Left forelimb (tissue), 1 donor: ENCODE results near the gene EVL.

ENCODE experiments used
- DNase-seq: peaks from one replicate; pipeline ENCODE4 v3.0.0-alpha.2; 2018; ENCODE audit warnings: low spot score

EVL gene

DNA sequence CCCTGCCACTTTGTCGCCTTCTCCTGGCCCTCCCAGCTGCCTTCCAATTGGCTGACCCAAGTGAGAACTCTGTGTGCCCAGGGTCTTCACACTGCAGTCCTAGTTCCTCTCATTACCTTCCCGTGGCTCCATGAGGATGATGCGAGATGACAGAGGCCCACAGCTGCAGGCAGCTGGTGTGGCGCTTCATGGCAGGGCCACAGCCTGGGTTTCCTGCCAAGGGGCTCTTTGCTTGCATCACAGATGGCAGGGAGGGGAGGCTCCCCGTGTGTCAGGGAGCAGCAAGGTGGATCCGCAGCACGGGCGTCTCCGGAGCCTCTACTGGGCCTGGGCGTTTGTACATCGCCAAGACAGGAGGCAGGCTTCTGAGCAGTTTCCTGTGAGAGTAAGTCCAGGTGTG, 65.3 kb downstream of the EVL start:
- DNase-seq = no peak

DNA sequence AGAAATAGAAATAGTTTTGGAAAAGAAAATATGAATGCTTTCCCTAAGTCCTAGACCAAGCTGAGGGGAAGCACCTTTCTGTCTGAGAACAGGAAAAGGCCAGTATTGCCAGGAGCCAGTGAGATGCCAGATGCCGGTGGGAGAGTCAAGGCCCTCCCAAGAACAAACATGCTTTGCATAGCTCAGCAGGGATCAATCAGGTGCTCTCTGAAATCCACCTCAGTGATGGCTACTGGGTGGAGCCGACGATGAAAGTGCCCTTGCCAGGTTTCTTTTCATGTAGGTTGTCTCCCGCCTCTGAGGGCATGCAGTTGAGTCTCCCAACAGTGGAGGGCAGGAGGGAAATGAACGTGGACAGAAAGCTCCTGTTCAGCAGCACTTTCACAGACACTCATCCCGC, 66.0 kb downstream of the EVL start:
- no peak for DNase-seq

DNA sequence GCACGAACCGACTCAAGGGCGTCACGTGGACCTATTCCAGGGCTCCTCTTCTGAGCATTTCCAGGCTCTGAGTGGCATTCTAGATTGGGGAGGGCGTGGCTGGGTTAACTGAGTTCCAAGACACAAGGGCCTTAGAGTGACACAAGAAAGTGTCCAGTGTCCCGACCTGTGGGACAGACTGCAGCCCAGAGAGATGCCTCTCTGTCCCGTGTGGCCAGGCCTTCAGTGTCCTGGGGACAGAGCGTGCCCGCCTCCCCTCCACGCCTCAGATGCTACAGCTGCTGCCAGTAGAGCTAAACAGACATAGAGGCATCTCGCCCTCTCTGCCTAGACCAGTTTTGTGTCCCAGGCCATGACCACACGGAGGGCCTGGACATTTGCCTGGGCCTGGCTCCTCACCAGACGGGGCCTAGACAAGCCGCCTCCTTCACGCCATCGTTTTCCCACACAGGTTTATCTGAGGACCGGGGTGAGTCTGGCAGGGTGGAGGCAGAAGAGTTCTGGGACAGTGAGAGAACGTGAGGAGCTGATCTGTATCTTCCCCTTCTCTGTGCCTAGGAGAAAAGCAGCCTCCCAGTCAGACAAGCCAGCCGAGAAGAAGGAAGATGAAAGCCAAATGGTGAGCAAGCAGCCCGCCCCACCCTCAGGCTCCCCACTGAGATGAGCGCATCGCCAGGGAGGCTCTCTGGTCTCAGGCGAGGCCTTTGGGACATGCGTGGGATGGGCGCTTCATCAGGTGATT, 67.1 kb downstream of the EVL start:
- DNase-seq = no peak

DNA sequence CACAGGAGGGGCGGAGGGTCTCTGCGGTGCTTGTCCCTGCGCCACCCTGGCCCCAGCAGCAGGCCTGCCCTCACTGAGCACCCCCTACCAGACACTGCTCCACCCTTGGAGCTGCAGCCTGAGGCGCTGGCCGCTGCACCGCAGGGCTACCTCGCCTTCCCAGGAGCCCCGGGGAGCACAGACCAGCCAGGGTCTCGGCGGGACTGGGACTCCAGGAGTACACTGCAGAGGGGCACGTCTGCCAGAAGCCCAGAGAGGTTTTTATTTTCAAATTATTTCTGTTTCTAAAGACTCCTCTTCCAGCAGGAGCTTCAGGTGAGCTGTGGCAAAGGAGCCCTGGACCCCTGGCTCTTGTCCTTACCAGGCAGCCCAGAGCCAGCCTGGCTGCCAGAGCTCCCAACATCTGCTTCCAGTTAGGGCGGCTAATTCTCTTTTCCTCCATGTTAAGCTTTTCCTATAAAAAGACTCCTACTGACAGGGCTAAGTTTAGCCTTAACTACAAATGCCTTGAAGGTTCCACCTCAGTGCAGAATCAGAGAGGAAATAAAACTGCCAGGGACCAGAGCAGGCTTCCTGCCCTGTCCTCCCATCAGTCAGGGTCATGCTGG, 67.8 kb downstream of the EVL start:
- DNase-seq = no peak

DNA sequence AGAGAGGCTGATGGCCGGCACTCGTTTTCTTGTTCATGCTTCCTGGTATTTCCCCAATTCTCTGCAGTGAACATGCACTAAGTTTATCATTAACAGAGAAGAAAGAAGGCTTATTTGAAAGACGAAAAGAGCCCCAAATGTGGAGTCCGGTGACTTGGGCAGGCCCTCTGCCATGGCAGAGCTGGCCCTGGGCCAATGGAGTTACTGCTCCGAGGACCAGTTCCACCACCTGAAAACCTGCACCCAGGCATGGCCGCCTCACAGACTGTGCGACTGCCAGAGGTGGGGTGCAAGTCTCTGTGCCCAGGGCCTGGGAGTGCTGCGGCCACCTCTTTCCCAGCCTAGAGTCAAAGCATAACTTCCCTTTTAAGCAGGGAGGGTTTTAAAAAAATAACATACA, 69.4 kb downstream of the EVL start:
- DNase-seq = no peak

DNA sequence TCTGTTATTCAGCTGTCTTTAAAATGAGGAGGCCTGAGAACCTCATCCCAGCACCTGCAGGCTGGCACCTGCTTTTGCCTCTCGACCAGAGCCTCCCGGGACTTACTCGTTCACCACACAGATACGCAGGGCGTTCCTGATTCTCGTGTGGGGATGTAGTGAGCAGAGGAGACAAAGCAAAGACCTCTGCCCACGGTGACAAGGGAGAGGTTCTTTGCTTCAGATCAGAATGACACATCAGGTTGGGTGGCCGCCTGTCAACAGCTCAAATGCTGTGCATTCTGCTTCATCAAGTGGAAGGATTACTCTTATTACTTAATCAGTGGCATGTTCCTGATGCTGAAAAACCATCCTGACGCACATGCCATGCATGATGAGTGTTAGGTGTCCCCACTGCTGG, 69.9 kb downstream of the EVL start:
- no peak for DNase-seq

DNA sequence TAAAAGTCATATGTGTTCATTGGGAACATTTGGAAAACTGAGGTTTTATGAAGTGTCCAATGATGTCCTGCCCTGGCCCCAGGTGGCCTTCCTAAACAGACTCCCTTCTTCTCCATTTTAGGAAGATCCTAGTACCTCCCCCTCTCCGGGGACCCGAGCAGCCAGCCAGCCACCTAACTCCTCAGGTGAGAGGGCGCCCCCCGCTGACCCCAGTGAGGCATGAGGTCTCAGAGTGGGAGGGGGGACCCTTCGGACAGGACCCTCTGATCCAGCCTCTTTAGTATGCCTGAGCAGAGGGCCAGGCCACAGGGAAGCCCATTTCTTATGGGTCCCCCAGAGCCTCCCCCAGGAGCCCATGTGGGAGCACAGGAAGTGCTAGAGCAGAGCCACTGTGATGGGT, 70.6 kb downstream of the EVL start:
- no peak for DNase-seq

DNA sequence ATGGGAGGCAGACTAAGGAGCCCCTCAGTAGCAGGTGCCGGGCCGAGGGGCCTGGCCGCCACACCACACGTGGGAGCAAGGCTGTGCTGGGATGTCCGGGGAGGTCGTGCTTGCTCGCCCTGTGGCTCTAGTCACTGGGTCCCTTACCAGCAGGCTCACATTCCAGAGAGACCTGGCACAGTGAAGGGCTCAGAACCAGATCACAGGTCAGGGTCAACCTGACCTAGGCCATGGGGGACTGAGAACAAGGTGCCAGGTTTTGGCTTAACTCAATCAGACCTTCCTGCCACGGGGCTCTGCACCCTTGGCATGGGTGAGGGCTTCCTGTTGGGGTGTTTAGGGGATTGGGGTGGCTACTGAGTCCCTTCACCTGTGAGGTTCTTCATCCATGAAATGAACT, 72.0 kb downstream of the EVL start:
- no peak for DNase-seq

DNA sequence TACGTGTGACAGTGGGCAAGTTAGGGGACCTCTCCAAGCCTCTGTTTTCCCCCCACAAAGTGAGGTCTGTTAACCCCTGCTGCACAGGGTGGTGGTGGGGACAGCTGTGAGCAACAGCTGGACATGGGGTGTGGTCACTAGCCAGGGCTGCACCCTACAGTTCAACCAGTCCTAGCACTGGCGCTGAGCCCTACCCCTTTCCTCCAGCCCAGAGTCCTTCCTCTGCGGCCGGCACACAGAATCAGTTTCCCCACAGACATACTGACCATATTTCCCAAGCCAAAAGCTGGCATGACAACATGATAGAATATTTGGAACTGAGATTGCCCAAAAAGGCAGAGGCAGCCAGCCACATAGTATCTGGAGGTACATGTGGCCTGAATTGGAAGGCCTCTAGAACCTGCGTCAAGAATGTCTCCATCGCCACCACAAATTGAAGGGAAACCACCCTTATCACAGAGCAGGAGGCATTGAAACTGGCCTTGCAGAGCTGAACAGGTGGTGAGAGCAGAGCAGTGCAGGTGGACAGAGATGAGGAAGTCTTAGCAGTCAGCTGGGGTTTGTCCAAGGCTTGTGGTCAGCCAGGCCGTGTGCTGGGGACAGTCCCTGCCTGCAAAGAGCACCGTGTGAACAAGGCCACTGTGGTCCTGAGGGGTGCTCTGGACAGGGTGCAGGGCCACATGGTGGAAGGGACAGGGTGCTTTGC, 73.0 kb downstream of the EVL start:
- no peak for DNase-seq

DNA sequence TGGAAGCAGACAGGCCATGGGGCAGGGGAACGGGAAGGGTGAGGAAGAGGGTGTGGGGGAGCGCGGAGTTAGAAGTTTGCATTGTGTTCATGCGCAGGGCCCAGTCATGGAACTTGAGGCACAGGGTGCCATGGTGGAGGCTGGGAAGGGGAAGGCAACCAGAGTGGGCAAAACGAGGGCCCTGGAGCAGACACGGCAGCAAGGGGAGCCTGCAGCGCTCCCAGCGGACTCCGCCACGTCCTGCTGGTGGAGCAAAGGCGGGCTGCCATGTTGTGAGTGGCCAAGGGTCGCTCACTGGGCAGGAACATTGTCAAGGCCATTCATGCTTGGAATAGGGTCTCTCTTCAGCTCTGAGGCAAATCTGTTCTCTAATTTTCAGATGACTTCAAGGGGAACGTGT, 73.7 kb downstream of the EVL start:
- DNase-seq = no peak

DNA sequence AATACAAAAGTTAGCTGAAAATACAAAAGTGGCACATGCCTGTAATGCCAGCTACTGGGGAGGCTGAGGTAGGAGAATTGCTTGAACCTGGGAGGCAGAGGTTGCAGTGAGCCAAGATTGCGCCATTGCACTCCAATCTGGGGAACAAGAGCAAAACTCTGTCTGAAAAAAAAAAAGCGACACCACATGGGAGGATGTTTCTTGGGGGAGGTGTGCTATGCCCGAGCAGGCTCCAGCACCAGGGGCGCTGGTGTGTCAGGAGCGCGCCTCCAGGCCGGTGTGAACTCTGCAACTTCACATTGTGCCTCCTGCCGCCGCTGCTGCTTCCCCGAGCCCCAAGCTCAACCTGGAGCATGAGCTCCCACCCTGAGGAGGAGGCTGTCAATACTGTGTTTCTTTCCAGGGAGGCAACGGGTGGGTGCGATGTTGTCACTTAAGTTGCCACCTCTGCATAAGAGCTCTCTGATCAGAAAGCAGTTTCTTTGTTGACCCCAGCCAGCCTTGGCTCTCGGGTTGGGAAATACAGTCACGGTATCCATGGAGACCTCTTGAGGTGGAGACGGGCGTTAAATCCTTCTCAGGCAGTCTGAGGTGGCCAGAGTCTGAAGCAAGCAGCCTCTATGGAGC, 75.3 kb downstream of the EVL start:
- no peak for DNase-seq

DNA sequence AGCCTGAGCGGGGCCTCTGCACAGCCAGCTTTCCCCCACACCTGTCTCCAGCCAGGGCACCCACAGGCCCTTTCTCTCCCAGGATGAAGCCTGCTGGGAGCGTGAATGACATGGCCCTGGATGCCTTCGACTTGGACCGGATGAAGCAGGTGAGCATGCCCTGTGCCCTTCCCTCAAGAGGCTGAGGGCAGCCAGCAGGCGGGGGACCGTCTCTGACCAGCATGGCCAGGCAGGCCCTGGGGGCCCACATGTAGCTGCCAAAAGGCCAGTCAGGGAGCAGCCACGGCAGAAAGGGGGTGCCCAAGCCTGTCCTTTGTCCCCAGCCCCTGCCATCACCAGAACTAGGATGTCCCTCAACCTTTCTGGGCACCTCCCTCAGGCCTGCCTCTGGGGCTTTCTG, 75.9 kb downstream of the EVL start:
- DNase-seq = no peak

DNA sequence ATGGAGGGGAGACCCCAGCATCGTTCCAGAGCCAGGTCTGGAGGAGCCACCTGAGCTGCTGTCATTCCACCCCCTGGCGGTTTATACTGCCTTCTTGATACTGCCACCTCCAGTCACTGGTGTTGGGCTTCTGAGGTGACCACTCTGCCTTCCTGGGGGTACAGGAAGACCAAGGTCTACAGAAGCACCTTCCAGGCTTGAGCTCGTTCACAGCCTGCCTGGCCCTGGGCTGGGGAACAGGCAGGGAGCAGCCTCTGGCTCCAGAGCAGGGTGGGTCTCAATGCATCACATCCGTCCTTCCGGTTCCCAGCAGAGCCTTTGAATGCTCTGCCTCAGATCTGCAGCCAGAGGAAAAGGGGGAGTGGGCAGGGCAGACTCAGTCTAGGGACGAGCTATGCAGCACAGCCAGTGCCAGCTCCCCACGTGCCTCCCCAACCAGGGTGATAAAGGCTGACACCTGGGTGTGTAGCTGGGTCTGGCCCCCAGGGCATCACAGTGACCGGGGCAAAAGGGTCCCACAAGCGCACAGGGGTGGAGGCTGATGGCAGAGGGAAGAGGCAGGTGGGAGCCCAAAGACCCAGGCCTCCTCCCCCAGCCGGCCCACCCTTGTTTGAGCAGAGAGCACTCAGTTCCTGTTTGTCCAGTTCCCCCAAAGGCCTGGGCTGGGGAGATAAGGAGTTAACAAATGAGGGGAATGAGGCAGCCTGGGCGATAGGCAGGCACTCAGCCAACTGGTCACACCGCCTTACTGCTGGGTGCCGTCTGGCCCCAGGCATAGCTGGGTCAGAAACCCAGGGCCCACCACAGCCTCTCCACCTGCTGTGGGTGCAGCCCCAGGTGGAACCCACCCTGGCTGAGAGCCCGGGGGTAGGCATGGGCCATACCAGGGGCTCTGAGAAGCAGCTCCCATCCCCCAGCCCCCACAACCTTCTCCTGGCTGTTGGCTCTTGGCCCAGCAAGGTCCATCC, 77.1 kb downstream of the EVL start:
- no peak for DNase-seq

DNA sequence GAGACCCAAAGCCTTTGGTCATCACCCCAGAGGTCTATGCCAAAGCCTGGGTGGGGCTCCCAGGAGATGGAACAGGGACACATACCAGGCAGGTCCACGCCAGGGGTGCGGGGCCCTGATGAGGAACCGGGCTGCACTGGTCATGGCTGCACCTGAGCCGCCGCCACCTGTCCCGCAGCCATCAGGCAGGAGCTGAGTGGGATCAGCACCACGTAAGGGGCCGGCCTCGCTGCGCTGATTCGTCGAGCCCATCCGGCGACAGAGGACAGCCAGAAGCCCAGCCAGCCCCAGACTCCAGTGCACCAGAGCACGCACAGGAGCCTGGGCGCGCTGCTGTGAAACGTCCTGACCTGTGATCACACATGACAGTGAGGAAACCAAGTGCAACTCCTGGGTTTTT, 78.3 kb downstream of the EVL start:
- no peak for DNase-seq

DNA sequence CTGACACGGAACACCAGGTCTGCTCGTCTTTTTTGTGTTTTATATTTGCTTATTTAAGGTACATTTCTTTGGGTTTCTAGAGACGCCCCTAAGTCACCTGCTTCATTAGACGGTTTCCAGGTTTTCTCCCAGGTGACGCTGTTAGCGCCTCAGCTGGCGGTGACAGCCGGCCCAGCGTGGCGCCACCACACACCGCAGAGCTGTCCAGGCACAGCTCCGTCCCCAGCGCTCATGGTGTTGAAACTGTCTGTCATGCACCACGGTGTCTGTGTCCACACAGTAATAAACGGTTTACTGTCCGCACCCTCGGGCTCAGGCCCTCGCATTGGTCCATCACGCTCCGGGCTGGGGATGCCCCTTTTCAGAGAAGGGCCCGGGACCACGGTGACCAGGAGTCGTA, 78.7 kb downstream of the EVL start:
- DNase-seq = no peak

DNA sequence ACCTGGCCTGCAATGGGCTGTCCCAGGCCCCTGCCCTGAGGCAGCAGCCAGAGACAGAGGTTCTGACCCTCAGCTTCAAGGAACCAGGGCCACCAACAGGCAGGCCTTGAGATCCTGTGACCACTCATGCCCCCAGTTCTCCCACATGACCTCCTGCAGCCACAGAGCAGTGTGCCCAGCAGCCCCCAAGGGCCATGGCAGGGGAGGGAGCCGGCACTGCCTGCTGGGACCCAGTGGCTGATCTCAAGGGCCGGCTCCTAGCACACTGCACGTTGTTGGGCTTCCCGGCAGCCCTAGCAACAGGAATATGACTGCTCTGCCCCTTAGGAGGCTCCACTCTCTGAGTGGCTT, 79.4 kb downstream of the EVL start:
- no peak for DNase-seq

DNA sequence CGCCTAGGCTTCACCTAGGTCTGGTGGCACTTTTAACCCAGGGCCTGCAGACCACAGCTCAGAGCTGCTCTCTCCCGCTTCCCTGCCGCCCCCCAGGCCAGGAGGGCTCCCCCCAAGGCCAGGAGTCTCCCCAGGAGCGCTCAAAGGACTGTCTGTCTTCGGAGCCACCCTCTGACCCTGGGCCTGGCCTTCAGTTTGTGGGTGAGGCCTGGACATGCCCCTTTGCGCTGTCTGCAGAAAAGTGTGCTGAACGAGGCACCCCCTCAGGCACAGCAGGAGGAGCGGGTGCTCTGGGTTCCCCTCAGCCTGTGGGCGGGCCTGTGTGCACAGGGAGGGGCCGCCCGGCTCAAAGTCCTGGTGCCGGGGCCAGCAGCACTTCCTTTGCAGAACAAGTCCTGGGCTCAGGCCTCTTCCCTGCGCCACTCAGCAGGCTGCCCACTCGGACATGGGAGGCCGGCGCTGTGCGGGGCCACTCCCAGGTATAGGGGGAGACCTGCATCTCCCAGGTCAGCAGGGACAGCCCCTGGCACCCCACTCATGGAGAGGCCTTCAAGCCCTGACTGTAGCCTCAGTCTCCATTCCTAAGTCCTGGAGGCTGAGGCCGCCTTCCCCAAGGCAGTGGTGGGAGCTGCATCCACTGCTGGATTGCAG, 79.9 kb downstream of the EVL start:
- no peak for DNase-seq

DNA sequence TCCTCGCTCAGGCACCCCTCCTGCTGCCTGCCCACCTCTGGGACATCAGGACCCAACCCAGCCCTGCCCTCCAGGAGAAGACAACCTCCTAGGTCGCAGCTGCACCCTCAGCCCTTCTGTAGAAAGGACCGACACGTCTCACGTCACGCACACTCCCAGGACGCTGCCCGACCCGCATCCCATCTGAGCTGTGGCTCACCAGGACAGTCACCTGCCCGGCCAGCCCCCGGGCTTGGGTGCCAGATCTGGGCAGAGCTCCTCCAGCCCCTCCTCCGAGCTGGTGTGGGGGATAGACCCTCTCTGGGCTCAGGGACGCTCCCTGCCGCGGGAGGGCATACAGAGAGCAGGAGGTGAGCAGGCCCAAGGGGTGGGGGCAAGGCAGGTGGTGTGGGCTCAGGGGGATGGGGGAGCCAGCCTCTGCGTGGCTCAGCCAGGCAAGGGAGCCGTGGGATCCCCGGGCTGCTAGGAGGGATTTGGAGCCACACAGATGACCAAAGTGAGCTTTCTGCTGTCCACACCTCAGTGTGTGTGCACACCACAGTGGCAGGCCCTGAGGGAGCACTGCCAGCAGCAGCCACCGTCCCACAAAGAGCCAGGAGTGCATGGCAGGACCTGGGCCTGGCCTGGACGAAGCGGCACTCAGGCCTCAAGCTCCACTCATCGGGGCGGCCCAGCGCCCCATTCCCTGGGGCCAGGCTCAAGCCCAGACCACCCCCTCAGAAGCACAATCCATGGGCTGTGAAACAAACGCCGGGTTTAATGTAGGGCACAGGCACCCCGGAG, 80.7 kb downstream of the EVL start:
- DNase-seq = no peak

DNA sequence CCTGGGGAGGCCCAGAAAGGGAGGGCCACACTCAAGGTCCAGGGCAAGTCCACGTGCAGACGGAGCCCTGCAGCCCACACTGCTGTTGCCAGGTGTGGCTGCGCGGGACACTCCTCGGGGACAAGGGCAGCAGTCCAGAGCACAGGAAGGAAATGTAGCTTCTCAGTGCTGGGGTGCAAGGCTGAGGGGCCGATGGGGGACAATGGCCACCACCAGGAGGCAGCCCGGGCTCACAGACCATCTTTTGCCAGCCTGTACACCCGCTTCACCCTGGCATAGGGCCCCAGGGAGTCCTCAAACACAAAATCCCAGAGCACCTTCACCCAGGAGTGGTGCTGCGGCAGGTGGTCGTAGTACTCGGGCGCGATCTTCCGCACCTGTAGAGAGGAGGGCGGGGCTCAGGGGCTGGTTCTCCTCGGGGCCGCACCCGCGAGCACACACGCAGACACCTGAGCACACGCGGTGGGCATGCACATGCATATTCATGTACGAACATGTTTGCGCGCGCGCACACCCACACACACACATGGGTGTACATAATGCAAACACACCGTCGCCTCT, 81.4 kb downstream of the EVL start:
- DNase-seq = no peak

DNA sequence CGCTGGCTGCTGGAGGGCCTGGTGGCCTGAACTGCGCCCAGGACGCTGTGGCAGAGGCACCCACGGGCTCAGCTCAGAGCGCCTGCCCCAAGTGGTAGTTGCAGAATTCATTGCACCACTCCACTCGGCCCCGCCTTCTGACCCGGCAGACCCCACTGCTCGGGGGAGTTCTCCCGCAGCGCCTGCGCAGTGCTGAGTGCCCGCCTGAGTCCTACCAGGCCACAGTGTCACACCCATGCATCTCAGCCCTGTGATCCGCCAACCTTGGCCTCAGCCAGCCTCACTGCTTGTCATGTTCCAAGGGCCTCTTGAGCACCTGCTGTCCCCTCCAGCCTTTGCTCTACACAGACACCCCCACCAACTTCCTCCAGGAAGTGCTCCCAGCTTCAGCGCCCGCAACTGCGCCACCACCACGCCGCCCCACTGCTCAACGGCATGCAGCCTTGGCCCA, 82.0 kb downstream of the EVL start:
- no peak for DNase-seq
